Osteocyte (in vitro differentiated cells): ENCODE measurements around the gene MIER1. TPM values are rescaled to one million over a fixed set of nuclear protein-coding genes. Genes with fewer than 3 reads are reported as not detected.

Experiments used
- DNase-seq: peaks from one replicate; pipeline ENCODE4 v3.0.0; 2021; ENCODE audit warnings: mixed read lengths; ENCODE audit not compliant: unreplicated experiment; ENCODE audit errors: extremely low spot score
- H3K27ac Mint-ChIP-seq: one replicate; pipeline ENCODE4 v1.8.0; 2021; ENCODE audit warnings: mild to moderate bottlenecking, mixed read lengths; ENCODE audit not compliant: unreplicated experiment
- H3K27me3 Mint-ChIP-seq: one replicate; pipeline ENCODE4 v1.8.0; 2021; ENCODE audit warnings: mixed read lengths; ENCODE audit not compliant: unreplicated experiment
- H3K36me3 Mint-ChIP-seq: one replicate; pipeline ENCODE4 v1.8.0; 2021; ENCODE audit warnings: mixed read lengths; ENCODE audit not compliant: unreplicated experiment
- H3K4me1 Mint-ChIP-seq: one replicate; pipeline ENCODE4 v1.8.0; 2021; ENCODE audit warnings: mixed read lengths; ENCODE audit not compliant: unreplicated experiment
- H3K4me3 Mint-ChIP-seq: one replicate; pipeline ENCODE4 v1.8.0; 2021; ENCODE audit warnings: mild to moderate bottlenecking, moderate library complexity, mixed read lengths; ENCODE audit not compliant: unreplicated experiment
- H3K9me3 Mint-ChIP-seq: one replicate; pipeline ENCODE4 v1.8.0; 2021; ENCODE audit warnings: mixed read lengths; ENCODE audit not compliant: unreplicated experiment
- total RNA-seq: library from RNA; stranded (reverse); gene quantifications from 2 replicates; pipeline ENCODE4 v1.2.1, GENCODE V29; 2021
- TF ChIP-seq, protein P1 (sequence below): fragments of 200-600 bp; sonication (generic); IDR thresholded peaks from 2 replicates; pipeline ENCODE4 v1.5.0; 2021; ENCODE audit warnings: antibody characterized with exemption, mild to moderate bottlenecking, moderate library complexity

The MIER1 gene
- total RNA-seq, 1 donor from 2014 or later = 45.8 TPM

DNA sequence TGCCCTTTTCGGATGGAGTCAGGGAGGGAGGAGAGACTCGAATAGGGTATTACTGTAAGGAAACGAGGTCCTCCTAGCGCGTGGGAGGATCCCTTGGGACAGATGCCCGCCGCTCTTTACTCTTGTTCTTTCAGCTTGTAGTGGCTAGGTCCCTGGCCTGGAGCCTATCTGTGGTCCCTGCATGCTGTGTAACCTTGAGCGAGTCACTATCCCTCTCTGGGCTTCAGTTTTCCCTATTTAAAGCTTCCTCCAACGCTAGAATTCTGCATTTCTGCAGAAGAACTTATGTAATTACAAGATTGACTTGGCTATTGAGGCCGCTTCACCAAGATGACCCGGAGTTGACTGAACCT, 744 bp downstream of the MIER1 start:
- H3K4me1 Mint-ChIP-seq = peaks cover 34% of the 10 kb centered on the region

DNA sequence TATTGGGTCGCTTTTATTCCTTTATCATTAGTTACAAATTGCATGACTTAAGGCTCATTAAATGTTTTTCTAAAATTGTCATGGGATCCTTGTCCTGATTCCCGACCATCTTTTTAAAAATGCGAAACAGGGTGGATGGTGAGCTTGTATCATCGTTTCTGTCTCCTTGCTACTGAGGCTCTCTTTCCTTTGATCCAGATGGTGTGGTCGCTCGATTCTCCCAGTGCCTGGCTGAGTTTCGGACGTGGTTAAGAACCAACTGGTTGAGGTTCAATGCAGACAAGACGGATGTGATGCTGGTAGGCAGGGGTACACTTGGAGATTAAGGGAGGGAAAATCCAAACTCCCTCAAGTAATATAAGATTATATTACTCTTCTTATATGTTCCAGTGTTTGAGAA, 1.2 kb downstream of the MIER1 start:
- Mint-ChIP-seq H3K9me3 (no peaks in the 10 kb centered on the region), H3K4me3 (peak overlapping the region; percentile 94), H3K27ac (peak overlapping the region; percentile 98), H3K27me3 (no peaks in the 10 kb centered on the region), H3K36me3 (peaks cover 2% of the 10 kb centered on the region), H3K4me1 (peaks cover 34% of the 10 kb centered on the region)
- TF ChIP-seq, protein P1, sequence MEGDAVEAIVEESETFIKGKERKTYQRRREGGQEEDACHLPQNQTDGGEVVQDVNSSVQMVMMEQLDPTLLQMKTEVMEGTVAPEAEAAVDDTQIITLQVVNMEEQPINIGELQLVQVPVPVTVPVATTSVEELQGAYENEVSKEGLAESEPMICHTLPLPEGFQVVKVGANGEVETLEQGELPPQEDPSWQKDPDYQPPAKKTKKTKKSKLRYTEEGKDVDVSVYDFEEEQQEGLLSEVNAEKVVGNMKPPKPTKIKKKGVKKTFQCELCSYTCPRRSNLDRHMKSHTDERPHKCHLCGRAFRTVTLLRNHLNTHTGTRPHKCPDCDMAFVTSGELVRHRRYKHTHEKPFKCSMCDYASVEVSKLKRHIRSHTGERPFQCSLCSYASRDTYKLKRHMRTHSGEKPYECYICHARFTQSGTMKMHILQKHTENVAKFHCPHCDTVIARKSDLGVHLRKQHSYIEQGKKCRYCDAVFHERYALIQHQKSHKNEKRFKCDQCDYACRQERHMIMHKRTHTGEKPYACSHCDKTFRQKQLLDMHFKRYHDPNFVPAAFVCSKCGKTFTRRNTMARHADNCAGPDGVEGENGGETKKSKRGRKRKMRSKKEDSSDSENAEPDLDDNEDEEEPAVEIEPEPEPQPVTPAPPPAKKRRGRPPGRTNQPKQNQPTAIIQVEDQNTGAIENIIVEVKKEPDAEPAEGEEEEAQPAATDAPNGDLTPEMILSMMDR = no peak
- no peak for DNase-seq

More for the DNA sequence above, 744 bp downstream of the MIER1 start:
- Mint-ChIP-seq H3K27ac (peak overlapping the region; percentile 98), H3K36me3 (peaks cover 2% of the 10 kb centered on the region), H3K27me3 (no peaks in the 10 kb centered on the region), H3K9me3 (no peaks in the 10 kb centered on the region), H3K4me3 (peak overlapping the region; percentile 94)
- DNase-seq = no peak
- TF ChIP-seq, protein P1 = no peak

GRCh38 chr1:66927528-66927927, 2.7 kb downstream of the MIER1 start:
- H3K27ac Mint-ChIP-seq = no peak overlapping the region
- H3K27me3 Mint-ChIP-seq = no peaks in the 10 kb centered on the region
- TF ChIP-seq, protein P1 = no peak
- no peak for DNase-seq
- peaks cover 45% of the 10 kb centered on the region for H3K4me1 Mint-ChIP-seq
- H3K4me3 Mint-ChIP-seq = no peak overlapping the region
- H3K9me3 Mint-ChIP-seq = no peaks in the 10 kb centered on the region
- H3K36me3 Mint-ChIP-seq = peaks cover 2% of the 10 kb centered on the region

GRCh38 chr1:66929146-66929688, 4.4 kb downstream of the MIER1 start:
- peaks cover 53% of the 10 kb centered on the region for H3K4me1 Mint-ChIP-seq
- H3K9me3 Mint-ChIP-seq = no peaks in the 10 kb centered on the region
- no peak for DNase-seq
- peak overlapping the region; percentile 94 for H3K27ac Mint-ChIP-seq
- H3K27me3 Mint-ChIP-seq = no peaks in the 10 kb centered on the region
- H3K36me3 Mint-ChIP-seq = peaks cover 2% of the 10 kb centered on the region
- TF ChIP-seq, protein P1 = no peak
- peak overlapping the region; percentile 90 for H3K4me3 Mint-ChIP-seq

GRCh38 chr1:66929691-66929998, 4.9 kb downstream of the MIER1 start:
- no peak for DNase-seq
- Mint-ChIP-seq H3K9me3 (no peaks in the 10 kb centered on the region), H3K27ac (peak overlapping the region; percentile 94), H3K4me3 (peak overlapping the region; percentile 90), H3K36me3 (peaks cover 2% of the 10 kb centered on the region), H3K4me1 (peaks cover 57% of the 10 kb centered on the region), H3K27me3 (no peaks in the 10 kb centered on the region)
- TF ChIP-seq, protein P1 = no peak
